DND-41 (cell line): ENCODE data around the gene TMEM250.

Experiments
- ATAC-seq: fragments of 200-7000 bp; cut with Tn5 transposase; 3 replicates; pipeline ENCODE4 v1.9.1; 2021; ENCODE audit warnings: low read depth; ENCODE audit not compliant: insufficient read depth
- DNase-seq: peaks from one replicate; pipeline ENCODE4 v3.0.0-alpha.2; 2020
- H2AFZ ChIP-seq: 2 replicates; pipeline ENCODE4 v1.6.0; 2012; ENCODE audit warnings: low read depth, low read length
- H3K27ac ChIP-seq: 2 replicates; pipeline ENCODE4 v1.5.1; 2012; ENCODE audit warnings: low read length, inconsistent platforms
- H3K27me3 ChIP-seq: fragments of 200-600 bp; sonication (generic); 2 replicates; pipeline ENCODE4 v1.6.0; 2012; ENCODE audit warnings: low read length, mild to moderate bottlenecking, inconsistent platforms; ENCODE audit not compliant: insufficient read depth, poor library complexity
- H3K36me3 ChIP-seq: 2 replicates; pipeline ENCODE4 v1.5.1; 2012; ENCODE audit warnings: low read length, inconsistent platforms; ENCODE audit not compliant: insufficient read depth
- H3K4me1 ChIP-seq: 2 replicates; pipeline ENCODE4 v1.5.1; 2012; ENCODE audit warnings: mild to moderate bottlenecking, low read length; ENCODE audit not compliant: insufficient read depth
- H3K4me2 ChIP-seq: 2 replicates; pipeline ENCODE4 v1.6.0; 2012; ENCODE audit warnings: mild to moderate bottlenecking, moderate library complexity, low read length, inconsistent platforms; ENCODE audit not compliant: insufficient read depth
- H3K4me3 ChIP-seq, 2 experiments: fragments of 200-600 bp in 1 of 2; shearing (Covaris generic) in 1 of 2; 2 replicates each; pipeline ENCODE4 v1.5.1; 2012 to 2016; ENCODE audit warnings: inconsistent platforms in 2 of 2, low read length in 2 of 2, mild to moderate bottlenecking in 2 of 2, low read depth in 1 of 2, moderate library complexity in 1 of 2
- H3K79me2 ChIP-seq: 2 replicates; pipeline ENCODE4 v1.6.0; 2012; ENCODE audit warnings: low read length, inconsistent platforms; ENCODE audit not compliant: insufficient read depth
- H3K9ac ChIP-seq: 2 replicates; pipeline ENCODE4 v1.6.0; 2012; ENCODE audit warnings: low read depth, mild to moderate bottlenecking, inconsistent platforms, low read length, moderate library complexity
- H3K9me3 ChIP-seq: 2 replicates; pipeline ENCODE4 v1.5.1; 2012; ENCODE audit warnings: low read length, moderate library complexity, mild to moderate bottlenecking, inconsistent platforms; ENCODE audit not compliant: insufficient read depth, severe bottlenecking
- H4K20me1 ChIP-seq: 2 replicates; pipeline ENCODE4 v1.6.0; 2012; ENCODE audit warnings: low read length; ENCODE audit not compliant: insufficient read depth
- EZH2 ChIP-seq: IDR thresholded peaks from 3 replicates; pipeline ENCODE4 v1.6.1; 2012; ENCODE audit warnings: borderline replicate concordance, low read depth, mild to moderate bottlenecking, moderate library complexity, low read length, inconsistent platforms; ENCODE audit not compliant: severe bottlenecking
- TF ChIP-seq, protein P1 (sequence below): IDR thresholded peaks from 2 replicates; pipeline ENCODE4 v1.5.1; 2012; ENCODE audit warnings: borderline replicate concordance, low read length, moderate library complexity, mild to moderate bottlenecking; ENCODE audit not compliant: poor library complexity, severe bottlenecking; ENCODE audit errors: extremely low read depth

The TMEM250 gene

GRCh38 chr9:136081826-136082495, 36.7 kb downstream of the TMEM250 start:
- Histone ChIP-seq H3K36me3 (no peaks in the 10 kb centered on the region), H3K79me2 (no peaks in the 10 kb centered on the region), H3K4me3 (no peak overlapping the region), H4K20me1 (0 out of 2 replicates have a peak, but pooled peaks cover 4% of the 10 kb centered on the region), H3K4me2 (no peak overlapping the region), H3K9me3 (no peaks in the 10 kb centered on the region), H3K4me1 (no peaks in the 10 kb centered on the region), H3K27me3 (no peaks in the 10 kb centered on the region), H2AFZ (no peak overlapping the region), H3K27ac (no peak overlapping the region), H3K9ac (no peak overlapping the region)
- DNase-seq (no peak), ATAC-seq (no peak)
- TF ChIP-seq, protein P1, sequence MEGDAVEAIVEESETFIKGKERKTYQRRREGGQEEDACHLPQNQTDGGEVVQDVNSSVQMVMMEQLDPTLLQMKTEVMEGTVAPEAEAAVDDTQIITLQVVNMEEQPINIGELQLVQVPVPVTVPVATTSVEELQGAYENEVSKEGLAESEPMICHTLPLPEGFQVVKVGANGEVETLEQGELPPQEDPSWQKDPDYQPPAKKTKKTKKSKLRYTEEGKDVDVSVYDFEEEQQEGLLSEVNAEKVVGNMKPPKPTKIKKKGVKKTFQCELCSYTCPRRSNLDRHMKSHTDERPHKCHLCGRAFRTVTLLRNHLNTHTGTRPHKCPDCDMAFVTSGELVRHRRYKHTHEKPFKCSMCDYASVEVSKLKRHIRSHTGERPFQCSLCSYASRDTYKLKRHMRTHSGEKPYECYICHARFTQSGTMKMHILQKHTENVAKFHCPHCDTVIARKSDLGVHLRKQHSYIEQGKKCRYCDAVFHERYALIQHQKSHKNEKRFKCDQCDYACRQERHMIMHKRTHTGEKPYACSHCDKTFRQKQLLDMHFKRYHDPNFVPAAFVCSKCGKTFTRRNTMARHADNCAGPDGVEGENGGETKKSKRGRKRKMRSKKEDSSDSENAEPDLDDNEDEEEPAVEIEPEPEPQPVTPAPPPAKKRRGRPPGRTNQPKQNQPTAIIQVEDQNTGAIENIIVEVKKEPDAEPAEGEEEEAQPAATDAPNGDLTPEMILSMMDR: no peak
- no peak for TF ChIP-seq EZH2

- Histone ChIP-seq H3K27me3 (no peaks in the 10 kb centered on the region), H3K4me3 (no peak overlapping the region), H3K4me2 (no peak overlapping the region), H3K36me3 (no peaks in the 10 kb centered on the region), H2AFZ (no peak overlapping the region), H3K9me3 (no peaks in the 10 kb centered on the region), H3K27ac (no peak overlapping the region), H3K4me1 (no peaks in the 10 kb centered on the region), H4K20me1 (0 out of 2 replicates have a peak, but pooled peaks cover 4% of the 10 kb centered on the region), H3K9ac (no peak overlapping the region), H3K79me2 (no peaks in the 10 kb centered on the region)
- no peak for ATAC-seq
- TF ChIP-seq, protein P1: no peak
- TF ChIP-seq EZH2: no peak
- no peak for DNase-seq
Observed at GRCh38 chr9:136081113-136081825, 37.4 kb downstream of the TMEM250 start.

- TF ChIP-seq, protein P1: no peak
- TF ChIP-seq EZH2: no peak
- H2AFZ ChIP-seq: no peak overlapping the region
- H3K4me1 ChIP-seq: no peaks in the 10 kb centered on the region
- H3K79me2 ChIP-seq: no peaks in the 10 kb centered on the region
- no peak overlapping the region for H3K4me2 ChIP-seq
- H3K4me3 ChIP-seq: no peak overlapping the region
- DNase-seq (no peak), ATAC-seq (no peak)
- H3K36me3 ChIP-seq: no peaks in the 10 kb centered on the region
- no peak overlapping the region for H3K9ac ChIP-seq
- H3K9me3 ChIP-seq: no peaks in the 10 kb centered on the region
- H4K20me1 ChIP-seq: 0 out of 2 replicates have a peak, but pooled peaks cover 4% of the 10 kb centered on the region
- H3K27ac ChIP-seq: no peak overlapping the region
- H3K27me3 ChIP-seq: no peaks in the 10 kb centered on the region
Observed at GRCh38 chr9:136080716-136081112, 38.0 kb downstream of the TMEM250 start.
